GM12878 (cell line): ENCODE results near the gene TESK2. TPM values are rescaled to one million over a fixed set of nuclear protein-coding genes. Genes with fewer than 3 reads are reported as not detected.

Experiments
- BACH1 ChIP-seq: fragments of 450-650 bp; IDR thresholded peaks from 2 replicates; pipeline ENCODE4 v1.6.1; 2017; ENCODE audit warnings: mild to moderate bottlenecking, borderline replicate concordance
- BCL3 ChIP-seq: IDR thresholded peaks from 2 replicates; pipeline ENCODE4 v1.6.1; 2011; ENCODE audit warnings: borderline replicate concordance, low read depth, mild to moderate bottlenecking, moderate library complexity, low read length; ENCODE audit not compliant: insufficient read depth, poor library complexity, severe bottlenecking
- BCLAF1 ChIP-seq: fragments of 450-650 bp; IDR thresholded peaks from 2 replicates; pipeline ENCODE4 v1.6.1; 2017; ENCODE audit warnings: antibody characterized with exemption, mild to moderate bottlenecking, moderate library complexity
- BRCA1 ChIP-seq: IDR thresholded peaks from 2 replicates; pipeline ENCODE4 v1.6.1; 2011; ENCODE audit warnings: low read depth, low read length, improper control_type of control experiment
- EED ChIP-seq: sonication (generic); IDR thresholded peaks from 2 replicates; pipeline ENCODE4 v1.6.1; 2016; ENCODE audit warnings: antibody characterized with exemption, low read depth
- ETV6 ChIP-seq, 2 experiments: fragments of 450-650 bp in 1 of 2; IDR thresholded peaks in 1 of 2; conservative IDR thresholded peaks in 1 of 2; 2 replicates each; pipeline ENCODE4 v1.6.1; 2014; ENCODE audit warnings: antibody characterized with exemption in 1 of 2, borderline replicate concordance in 1 of 2, low read depth in 1 of 2, mild to moderate bottlenecking in 1 of 2, moderate library complexity in 1 of 2
- FOS ChIP-seq: IDR thresholded peaks from 3 replicates; pipeline ENCODE4 v1.6.1; 2011; ENCODE audit warnings: borderline replicate concordance; ENCODE audit not compliant: insufficient read length; ENCODE audit errors: extremely low read depth
- IKZF2 ChIP-seq, 2 experiments: fragments of 450-650 bp; IDR thresholded peaks; 2 replicates each; pipeline ENCODE4 v1.6.1; 2017; ENCODE audit warnings: mild to moderate bottlenecking in 2 of 2, moderate library complexity in 2 of 2
- JUND ChIP-seq: IDR thresholded peaks from 2 replicates; pipeline ENCODE4 v1.6.1; 2012; ENCODE audit warnings: low read depth, mild to moderate bottlenecking, low read length, improper control_type of control experiment, moderate library complexity
- MTA3 ChIP-seq: IDR thresholded peaks from 2 replicates; pipeline ENCODE4 v1.6.1; 2012; ENCODE audit warnings: low read length, inconsistent platforms, borderline replicate concordance
- NFIC ChIP-seq: IDR thresholded peaks from 2 replicates; pipeline ENCODE4 v1.6.1; 2012; ENCODE audit warnings: low read depth, mild to moderate bottlenecking, inconsistent platforms, low read length, moderate library complexity
- NFYB ChIP-seq: IDR thresholded peaks from 2 replicates; pipeline ENCODE4 v1.6.1; 2011; ENCODE audit warnings: low read depth, mild to moderate bottlenecking, low read length, improper control_type of control experiment, moderate library complexity; ENCODE audit not compliant: insufficient read depth
- NR2F1 ChIP-seq: fragments of 450-650 bp; conservative IDR thresholded peaks from 2 replicates; pipeline ENCODE4 v1.6.1; 2017; ENCODE audit warnings: mild to moderate bottlenecking
- PKNOX1 ChIP-seq: fragments of 450-650 bp; IDR thresholded peaks from 2 replicates; pipeline ENCODE4 v1.6.1; 2016; ENCODE audit warnings: mild to moderate bottlenecking
- RBBP5 ChIP-seq: fragments of 200-600 bp; sonication (generic); conservative IDR thresholded peaks from 2 replicates; pipeline ENCODE4 v1.6.1; 2016
- RELA ChIP-seq: fragments of 450-650 bp; IDR thresholded peaks from 2 replicates; pipeline ENCODE4 v1.8.0; 2014; ENCODE audit warnings: borderline replicate concordance; ENCODE audit not compliant: partially characterized antibody
- SMAD1 ChIP-seq: fragments of 450-650 bp; IDR thresholded peaks from 2 replicates; pipeline ENCODE4 v1.6.1; 2018; ENCODE audit warnings: mild to moderate bottlenecking, low read depth; ENCODE audit not compliant: partially characterized antibody
- STAT3 ChIP-seq: IDR thresholded peaks from 2 replicates; pipeline ENCODE4 v1.6.1; 2011; ENCODE audit warnings: low read depth, low read length, improper control_type of control experiment
- ZZZ3 ChIP-seq: IDR thresholded peaks from 2 replicates; pipeline ENCODE4 v1.6.1; 2011; ENCODE audit warnings: low read depth; ENCODE audit not compliant: control insufficient read depth, insufficient read length
- polyA plus RNA-seq, 11 experiments: library from polyadenylated mRNA; depleted of rRNA in 4 of 11; unstranded in 6 of 11; stranded (reverse) in 5 of 11; fragments of >200 nt; fragmentation: Nextera tagmentation in 4 of 11; fragmentation: Illumina TruSeq in 1 of 11; extraction: Ambion mirVana in 4 of 11; extraction: Trizol in 1 of 11; gene quantifications; 1 replicate in 1 of 11; 2 replicates in 10 of 11; pipeline versions ENCODE4 v1.2.1 to v1.2.3, GENCODE V29; 2011 to 2016; ENCODE audit warnings: inconsistent platforms in 2 of 11, missing spikeins in 2 of 11, low read depth in 1 of 11
- total RNA-seq, 4 experiments: library from RNA; depleted of rRNA in 3 of 4; stranded (reverse); fragments of >200 nt in 3 of 4; fragmentation: Illumina TruSeq in 1 of 4; extraction: Trizol in 1 of 4; gene quantifications; 2 replicates each; pipeline versions ENCODE4 v1.2.1 to v1.2.3, GENCODE V29; 2013 to 2021
- TF ChIP-seq, protein P1 (sequence below): IDR thresholded peaks from 2 replicates; pipeline ENCODE4 v1.6.1; 2012; ENCODE audit warnings: improper control_type of control experiment, low read depth, low read length; ENCODE audit not compliant: insufficient replicate concordance

TESK2 gene
- total and polyA plus RNA-seq, 10 of the 15 experiments (the other 5 are each of a cell fraction or from before 2014, with no cell fraction given) = 2.2 to 10.0 (median 5.7) TPM

DNA sequence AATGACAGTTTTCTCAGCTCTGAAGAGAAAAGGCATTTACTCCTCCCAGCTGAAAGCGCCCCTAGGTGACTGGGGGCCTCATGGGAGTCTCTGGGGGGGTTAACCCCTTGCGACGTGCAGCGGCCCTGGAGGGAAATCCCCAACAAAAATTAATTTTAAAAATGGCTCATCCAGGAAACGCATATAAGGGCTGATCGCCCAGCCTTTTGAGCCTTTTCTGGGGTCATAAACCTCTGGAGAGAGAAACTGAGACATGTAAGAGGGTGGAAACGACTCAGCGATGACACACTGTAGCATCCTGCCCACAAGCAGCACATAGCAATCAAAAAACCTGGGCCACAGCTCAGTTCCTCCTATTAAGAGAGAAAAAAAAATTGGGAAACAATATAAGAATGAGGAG, 184.6 kb downstream of the TESK2 start (continued):
- TF ChIP-seq, protein P1, sequence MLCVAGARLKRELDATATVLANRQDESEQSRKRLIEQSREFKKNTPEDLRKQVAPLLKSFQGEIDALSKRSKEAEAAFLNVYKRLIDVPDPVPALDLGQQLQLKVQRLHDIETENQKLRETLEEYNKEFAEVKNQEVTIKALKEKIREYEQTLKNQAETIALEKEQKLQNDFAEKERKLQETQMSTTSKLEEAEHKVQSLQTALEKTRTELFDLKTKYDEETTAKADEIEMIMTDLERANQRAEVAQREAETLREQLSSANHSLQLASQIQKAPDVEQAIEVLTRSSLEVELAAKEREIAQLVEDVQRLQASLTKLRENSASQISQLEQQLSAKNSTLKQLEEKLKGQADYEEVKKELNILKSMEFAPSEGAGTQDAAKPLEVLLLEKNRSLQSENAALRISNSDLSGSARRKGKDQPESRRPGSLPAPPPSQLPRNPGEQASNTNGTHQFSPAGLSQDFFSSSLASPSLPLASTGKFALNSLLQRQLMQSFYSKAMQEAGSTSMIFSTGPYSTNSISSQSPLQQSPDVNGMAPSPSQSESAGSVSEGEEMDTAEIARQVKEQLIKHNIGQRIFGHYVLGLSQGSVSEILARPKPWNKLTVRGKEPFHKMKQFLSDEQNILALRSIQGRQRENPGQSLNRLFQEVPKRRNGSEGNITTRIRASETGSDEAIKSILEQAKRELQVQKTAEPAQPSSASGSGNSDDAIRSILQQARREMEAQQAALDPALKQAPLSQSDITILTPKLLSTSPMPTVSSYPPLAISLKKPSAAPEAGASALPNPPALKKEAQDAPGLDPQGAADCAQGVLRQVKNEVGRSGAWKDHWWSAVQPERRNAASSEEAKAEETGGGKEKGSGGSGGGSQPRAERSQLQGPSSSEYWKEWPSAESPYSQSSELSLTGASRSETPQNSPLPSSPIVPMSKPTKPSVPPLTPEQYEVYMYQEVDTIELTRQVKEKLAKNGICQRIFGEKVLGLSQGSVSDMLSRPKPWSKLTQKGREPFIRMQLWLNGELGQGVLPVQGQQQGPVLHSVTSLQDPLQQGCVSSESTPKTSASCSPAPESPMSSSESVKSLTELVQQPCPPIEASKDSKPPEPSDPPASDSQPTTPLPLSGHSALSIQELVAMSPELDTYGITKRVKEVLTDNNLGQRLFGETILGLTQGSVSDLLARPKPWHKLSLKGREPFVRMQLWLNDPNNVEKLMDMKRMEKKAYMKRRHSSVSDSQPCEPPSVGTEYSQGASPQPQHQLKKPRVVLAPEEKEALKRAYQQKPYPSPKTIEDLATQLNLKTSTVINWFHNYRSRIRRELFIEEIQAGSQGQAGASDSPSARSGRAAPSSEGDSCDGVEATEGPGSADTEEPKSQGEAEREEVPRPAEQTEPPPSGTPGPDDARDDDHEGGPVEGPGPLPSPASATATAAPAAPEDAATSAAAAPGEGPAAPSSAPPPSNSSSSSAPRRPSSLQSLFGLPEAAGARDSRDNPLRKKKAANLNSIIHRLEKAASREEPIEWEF = peak; percentile 73
- peak; percentile 25; the same call in 1 of the 2 replicates for TF ChIP-seq PKNOX1
- TF ChIP-seq MTA3 = 0 out of 2 replicates have a peak, but pooled peaks have one; percentile 25
- TF ChIP-seq ETV6 (conservative IDR thresholded peaks at IDR 0.05 in 1 of 2, IDR thresholded peaks at IDR 0.05 in 1 of 2; ENCODE audit: borderline replicate concordance in 1 of 2, low read depth in 1 of 2) = no peak
- TF ChIP-seq NFYB = no peak
- TF ChIP-seq JUND = no peak
- TF ChIP-seq BCLAF1 = no peak
- TF ChIP-seq ZZZ3 = no peak
- peak; percentile 35 for TF ChIP-seq RELA
- TF ChIP-seq FOS = no peak
- no peak for TF ChIP-seq RBBP5
- TF ChIP-seq STAT3 = no peak
- no peak for TF ChIP-seq BRCA1
- peak; percentile 52; the same call in 1 of the 2 replicates for TF ChIP-seq EED
- no peak for TF ChIP-seq SMAD1
- TF ChIP-seq IKZF2 (IDR thresholded peaks at IDR 0.05) = peak in 1 of 2 experiments; percentile 42; a peak in 1 of 4 replicates
- peak; percentile 68 for TF ChIP-seq NR2F1
- peak; percentile 75 for TF ChIP-seq BCL3
- no peak for TF ChIP-seq BACH1
- peak; percentile 71; the same call in 1 of the 2 replicates for TF ChIP-seq NFIC
